GM12878 (cell line): ENCODE results near the gene NR3C1. TPM values are rescaled to one million over a fixed set of nuclear protein-coding genes. Genes with fewer than 3 reads are reported as not detected.

ENCODE experiments used
- ASH2L ChIP-seq: fragments of 300-600, 200-600 bp; sonication (generic); IDR thresholded peaks from 2 replicates; pipeline ENCODE4 v1.6.1; 2017; ENCODE audit warnings: low read depth, mild to moderate bottlenecking, borderline replicate concordance
- FOXM1 ChIP-seq: IDR thresholded peaks from 2 replicates; pipeline ENCODE4 v1.6.1; 2012; ENCODE audit warnings: low read depth, mild to moderate bottlenecking, inconsistent platforms, low read length, moderate library complexity
- HDAC6 ChIP-seq: fragments of 200-600 bp; sonication (generic); IDR thresholded peaks from one replicate; pipeline ENCODE4 v1.8.0; 2017; ENCODE audit warnings: antibody characterized with exemption; ENCODE audit not compliant: unreplicated experiment
- JUND ChIP-seq: IDR thresholded peaks from 2 replicates; pipeline ENCODE4 v1.6.1; 2012; ENCODE audit warnings: low read depth, mild to moderate bottlenecking, low read length, improper control_type of control experiment, moderate library complexity
- MTA3 ChIP-seq: IDR thresholded peaks from 2 replicates; pipeline ENCODE4 v1.6.1; 2012; ENCODE audit warnings: low read length, inconsistent platforms, borderline replicate concordance
- MYC ChIP-seq: IDR thresholded peaks from 2 replicates; pipeline ENCODE4 v1.6.1; 2011; ENCODE audit warnings: mild to moderate bottlenecking, low read length, moderate library complexity, inconsistent platforms; ENCODE audit not compliant: insufficient read depth, insufficient replicate concordance, insufficient read length, severe bottlenecking
- NBN ChIP-seq: fragments of 450-650 bp; IDR thresholded peaks from 2 replicates; pipeline ENCODE4 v1.6.1; 2016
- NFIC ChIP-seq: IDR thresholded peaks from 2 replicates; pipeline ENCODE4 v1.6.1; 2012; ENCODE audit warnings: low read depth, mild to moderate bottlenecking, inconsistent platforms, low read length, moderate library complexity
- POLR2AphosphoS2 ChIP-seq: IDR thresholded peaks from 2 replicates; pipeline ENCODE4 v1.6.1; 2011; ENCODE audit warnings: low read depth, mild to moderate bottlenecking, low read length, improper control_type of control experiment, moderate library complexity
- RBBP5 ChIP-seq: fragments of 200-600 bp; sonication (generic); conservative IDR thresholded peaks from 2 replicates; pipeline ENCODE4 v1.6.1; 2016
- SMAD1 ChIP-seq: fragments of 450-650 bp; IDR thresholded peaks from 2 replicates; pipeline ENCODE4 v1.6.1; 2018; ENCODE audit warnings: mild to moderate bottlenecking, low read depth; ENCODE audit not compliant: partially characterized antibody
- SREBF1 ChIP-seq: IDR thresholded peaks from 2 replicates; pipeline ENCODE4 v1.6.1; 2012; ENCODE audit warnings: mild to moderate bottlenecking, low read length
- STAT3 ChIP-seq: IDR thresholded peaks from 2 replicates; pipeline ENCODE4 v1.6.1; 2011; ENCODE audit warnings: low read depth, low read length, improper control_type of control experiment
- TARDBP ChIP-seq: IDR thresholded peaks from 2 replicates; pipeline ENCODE4 v1.6.1; 2016; ENCODE audit warnings: borderline replicate concordance
- YBX1 ChIP-seq: fragments of 450-650 bp; IDR thresholded peaks from 2 replicates; pipeline ENCODE4 v1.6.1; 2016; ENCODE audit warnings: antibody characterized with exemption
- ZNF274 ChIP-seq: IDR thresholded peaks from one replicate; pipeline ENCODE4 v1.8.0; 2011; ENCODE audit not compliant: insufficient read length, insufficient read depth
- polyA plus RNA-seq, 11 experiments: library from polyadenylated mRNA; depleted of rRNA in 4 of 11; unstranded in 6 of 11; stranded (reverse) in 5 of 11; fragments of >200 nt; fragmentation: Nextera tagmentation in 4 of 11; fragmentation: Illumina TruSeq in 1 of 11; extraction: Ambion mirVana in 4 of 11; extraction: Trizol in 1 of 11; gene quantifications; 1 replicate in 1 of 11; 2 replicates in 10 of 11; pipeline versions ENCODE4 v1.2.1 to v1.2.3, GENCODE V29; 2011 to 2016; ENCODE audit warnings: inconsistent platforms in 2 of 11, missing spikeins in 2 of 11, low read depth in 1 of 11
- total RNA-seq, 4 experiments: library from RNA; depleted of rRNA in 3 of 4; stranded (reverse); fragments of >200 nt in 3 of 4; fragmentation: Illumina TruSeq in 1 of 4; extraction: Trizol in 1 of 4; gene quantifications; 2 replicates each; pipeline versions ENCODE4 v1.2.1 to v1.2.3, GENCODE V29; 2013 to 2021
- TF ChIP-seq, protein P1 (sequence below): fragments of 450-650 bp; formaldehyde crosslinking; IDR thresholded peaks from 2 replicates; pipeline ENCODE4 v1.5.0; 2022; ENCODE audit warnings: mild to moderate bottlenecking, missing genetic modification characterization
- TF ChIP-seq, protein P2 (sequence below): fragments of 450-650 bp; IDR thresholded peaks from 2 replicates; pipeline ENCODE4 v1.6.1; 2018; ENCODE audit warnings: borderline replicate concordance, mild to moderate bottlenecking; ENCODE audit not compliant: partially characterized antibody
- TF ChIP-seq, protein P3 (sequence below): fragments of 450-650 bp; conservative IDR thresholded peaks from 2 replicates; pipeline ENCODE4 v1.6.1; 2017; ENCODE audit warnings: mild to moderate bottlenecking, moderate library complexity

NR3C1 gene
- total and polyA plus RNA-seq, 10 of the 15 experiments (the other 5 are each of a cell fraction or from before 2014, with no cell fraction given) = 49.7 to 141 (median 109) TPM

DNA sequence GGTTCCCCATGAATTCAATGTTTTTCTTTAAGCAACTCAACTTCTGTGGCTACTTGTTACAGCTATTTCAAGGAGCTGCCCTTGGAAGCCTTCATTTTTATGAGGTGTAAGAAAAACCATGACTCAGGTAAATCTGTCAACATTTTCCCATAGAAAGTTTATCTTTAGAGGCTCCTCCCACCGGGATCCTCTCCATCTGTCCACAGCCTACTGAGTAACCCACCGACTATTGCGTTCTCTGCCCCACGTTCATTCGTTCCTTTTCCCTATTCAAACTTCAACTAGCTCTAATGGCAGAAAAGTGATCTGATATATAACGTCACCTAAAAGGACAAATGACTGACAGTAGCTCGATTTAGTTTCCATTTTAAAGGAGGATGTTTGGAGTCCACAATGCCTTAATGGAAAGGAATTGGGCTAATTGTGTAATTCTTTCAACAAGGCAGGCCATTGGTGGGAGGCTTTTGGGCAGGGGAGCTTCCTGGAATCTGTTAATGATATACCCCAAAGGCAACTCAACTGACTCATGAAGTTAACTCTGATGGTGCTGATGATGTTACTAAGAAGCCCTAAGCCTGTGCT, 29.3 kb upstream of the NR3C1 start (continued):
- TF ChIP-seq POLR2AphosphoS2 = no peak
- peak; percentile 42 for TF ChIP-seq SMAD1
- TF ChIP-seq ASH2L = no peak
- TF ChIP-seq, protein P1, sequence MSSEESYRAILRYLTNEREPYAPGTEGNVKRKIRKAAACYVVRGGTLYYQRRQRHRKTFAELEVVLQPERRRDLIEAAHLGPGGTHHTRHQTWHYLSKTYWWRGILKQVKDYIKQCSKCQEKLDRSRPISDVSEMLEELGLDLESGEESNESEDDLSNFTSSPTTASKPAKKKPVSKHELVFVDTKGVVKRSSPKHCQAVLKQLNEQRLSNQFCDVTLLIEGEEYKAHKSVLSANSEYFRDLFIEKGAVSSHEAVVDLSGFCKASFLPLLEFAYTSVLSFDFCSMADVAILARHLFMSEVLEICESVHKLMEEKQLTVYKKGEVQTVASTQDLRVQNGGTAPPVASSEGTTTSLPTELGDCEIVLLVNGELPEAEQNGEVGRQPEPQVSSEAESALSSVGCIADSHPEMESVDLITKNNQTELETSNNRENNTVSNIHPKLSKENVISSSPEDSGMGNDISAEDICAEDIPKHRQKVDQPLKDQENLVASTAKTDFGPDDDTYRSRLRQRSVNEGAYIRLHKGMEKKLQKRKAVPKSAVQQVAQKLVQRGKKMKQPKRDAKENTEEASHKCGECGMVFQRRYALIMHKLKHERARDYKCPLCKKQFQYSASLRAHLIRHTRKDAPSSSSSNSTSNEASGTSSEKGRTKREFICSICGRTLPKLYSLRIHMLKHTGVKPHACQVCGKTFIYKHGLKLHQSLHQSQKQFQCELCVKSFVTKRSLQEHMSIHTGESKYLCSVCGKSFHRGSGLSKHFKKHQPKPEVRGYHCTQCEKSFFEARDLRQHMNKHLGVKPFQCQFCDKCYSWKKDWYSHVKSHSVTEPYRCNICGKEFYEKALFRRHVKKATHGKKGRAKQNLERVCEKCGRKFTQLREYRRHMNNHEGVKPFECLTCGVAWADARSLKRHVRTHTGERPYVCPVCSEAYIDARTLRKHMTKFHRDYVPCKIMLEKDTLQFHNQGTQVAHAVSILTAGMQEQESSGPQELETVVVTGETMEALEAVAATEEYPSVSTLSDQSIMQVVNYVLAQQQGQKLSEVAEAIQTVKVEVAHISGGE (CRISPR knock-in tag) = no peak
- TF ChIP-seq MYC = no peak
- no peak for TF ChIP-seq TARDBP
- no peak for TF ChIP-seq JUND
- TF ChIP-seq, protein P2, sequence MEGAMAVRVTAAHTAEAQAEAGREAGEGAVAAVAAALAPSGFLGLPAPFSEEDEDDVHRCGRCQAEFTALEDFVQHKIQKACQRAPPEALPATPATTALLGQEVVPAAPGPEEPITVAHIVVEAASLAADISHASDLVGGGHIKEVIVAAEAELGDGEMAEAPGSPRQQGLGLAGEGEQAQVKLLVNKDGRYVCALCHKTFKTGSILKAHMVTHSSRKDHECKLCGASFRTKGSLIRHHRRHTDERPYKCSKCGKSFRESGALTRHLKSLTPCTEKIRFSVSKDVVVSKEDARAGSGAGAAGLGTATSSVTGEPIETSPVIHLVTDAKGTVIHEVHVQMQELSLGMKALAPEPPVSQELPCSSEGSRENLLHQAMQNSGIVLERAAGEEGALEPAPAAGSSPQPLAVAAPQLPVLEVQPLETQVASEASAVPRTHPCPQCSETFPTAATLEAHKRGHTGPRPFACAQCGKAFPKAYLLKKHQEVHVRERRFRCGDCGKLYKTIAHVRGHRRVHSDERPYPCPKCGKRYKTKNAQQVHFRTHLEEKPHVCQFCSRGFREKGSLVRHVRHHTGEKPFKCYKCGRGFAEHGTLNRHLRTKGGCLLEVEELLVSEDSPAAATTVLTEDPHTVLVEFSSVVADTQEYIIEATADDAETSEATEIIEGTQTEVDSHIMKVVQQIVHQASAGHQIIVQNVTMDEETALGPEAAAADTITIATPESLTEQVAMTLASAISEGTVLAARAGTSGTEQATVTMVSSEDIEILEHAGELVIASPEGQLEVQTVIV = no peak
- TF ChIP-seq ZNF274 = no peak
- TF ChIP-seq MTA3 = no peak
- TF ChIP-seq FOXM1 = no peak
- TF ChIP-seq SREBF1 = no peak
- TF ChIP-seq, protein P3, sequence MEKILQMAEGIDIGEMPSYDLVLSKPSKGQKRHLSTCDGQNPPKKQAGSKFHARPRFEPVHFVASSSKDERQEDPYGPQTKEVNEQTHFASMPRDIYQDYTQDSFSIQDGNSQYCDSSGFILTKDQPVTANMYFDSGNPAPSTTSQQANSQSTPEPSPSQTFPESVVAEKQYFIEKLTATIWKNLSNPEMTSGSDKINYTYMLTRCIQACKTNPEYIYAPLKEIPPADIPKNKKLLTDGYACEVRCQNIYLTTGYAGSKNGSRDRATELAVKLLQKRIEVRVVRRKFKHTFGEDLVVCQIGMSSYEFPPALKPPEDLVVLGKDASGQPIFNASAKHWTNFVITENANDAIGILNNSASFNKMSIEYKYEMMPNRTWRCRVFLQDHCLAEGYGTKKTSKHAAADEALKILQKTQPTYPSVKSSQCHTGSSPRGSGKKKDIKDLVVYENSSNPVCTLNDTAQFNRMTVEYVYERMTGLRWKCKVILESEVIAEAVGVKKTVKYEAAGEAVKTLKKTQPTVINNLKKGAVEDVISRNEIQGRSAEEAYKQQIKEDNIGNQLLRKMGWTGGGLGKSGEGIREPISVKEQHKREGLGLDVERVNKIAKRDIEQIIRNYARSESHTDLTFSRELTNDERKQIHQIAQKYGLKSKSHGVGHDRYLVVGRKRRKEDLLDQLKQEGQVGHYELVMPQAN = no peak
- no peak for TF ChIP-seq RBBP5
- no peak for TF ChIP-seq NFIC
- TF ChIP-seq HDAC6 = no peak
- no peak for TF ChIP-seq STAT3
- TF ChIP-seq NBN = no peak
- TF ChIP-seq YBX1 = no peak
- TF ChIP-seq, all 136 proteins: peak for 7
